ENCODE results near the gene DCLK1.

- TF ChIP-seq CTCF (IDR thresholded peaks at IDR 0.05): no peak
- TF ChIP-seq POLR2A (IDR thresholded peaks at IDR 0.05; ENCODE audit: low read depth): no peak
- no peak for TF ChIP-seq POLR2AphosphoS5 (IDR thresholded peaks at IDR 0.05)
Measured at GRCh38 chr13:35865341-35866240, 265.6 kb downstream of the DCLK1 start.

Data from esophagus muscularis mucosa (tissue), 3 donors.